HG02623 (cell line): ENCODE results near the gene NCBP1.
A peak's percentile ranks its signal among the peaks of the same experiment; 100 is the strongest.
"Not testable (repeated sequence)": the region's sequence is repeated elsewhere in the genome, so short reads cannot be mapped to it uniquely, and the experiment has no call there.

Experiments used
- ATAC-seq: cut with Tn5 transposase; IDR thresholded peaks from one replicate; pipeline ENCODE4 v1.9.1; 2021; ENCODE audit warnings: moderate library complexity; ENCODE audit not compliant: unreplicated experiment

Gene NCBP1

GRCh38 chr9:97668485-97668884, 34.9 kb downstream of the NCBP1 start:
- ATAC-seq = no peak

DNA sequence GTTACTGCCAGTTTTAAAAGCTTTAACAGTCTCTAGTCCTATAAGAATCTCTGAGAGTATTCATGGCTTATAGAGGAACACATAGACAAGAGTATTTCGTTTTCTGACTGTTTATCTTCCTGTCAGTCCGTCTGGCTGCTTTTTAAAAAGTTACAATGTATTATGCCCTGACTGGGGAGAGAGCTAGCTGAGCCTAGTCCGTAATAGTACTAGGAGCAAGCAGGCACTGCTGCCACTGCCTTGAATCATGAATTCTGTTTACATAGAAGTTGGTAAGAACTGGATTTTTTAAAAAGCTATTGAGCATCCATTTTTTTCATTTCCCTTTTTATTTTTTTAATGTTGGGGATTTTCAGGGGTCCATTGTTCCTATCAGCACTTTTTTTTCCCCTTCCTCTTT, 37.0 kb downstream of the NCBP1 start:
- no peak for ATAC-seq

GRCh38 chr9:97672403-97672802, 38.8 kb downstream of the NCBP1 start:
- no peak for ATAC-seq

- no peak for ATAC-seq
Measured at GRCh38 chr9:97673922-97674321, 40.3 kb downstream of the NCBP1 start.

DNA sequence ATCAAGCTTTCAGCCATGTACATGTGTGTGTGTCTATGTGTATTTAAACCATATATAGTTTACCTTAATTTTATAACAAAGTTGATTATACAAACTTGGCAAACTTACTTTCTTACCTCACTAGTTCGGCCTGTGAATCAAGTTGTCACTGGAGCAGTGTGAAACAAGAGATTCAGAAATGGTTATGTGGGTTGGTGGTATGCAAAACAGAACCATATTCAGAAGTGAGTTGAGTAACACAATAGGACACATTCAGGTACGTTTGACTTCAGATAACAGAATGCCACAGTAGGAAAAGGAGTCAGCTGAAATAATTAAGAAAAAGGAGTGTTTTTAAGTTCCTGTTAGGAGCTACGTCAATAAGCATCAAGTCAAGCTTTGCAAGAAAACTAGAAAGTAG, 42.0 kb downstream of the NCBP1 start:
- peak; percentile 63 for ATAC-seq

DNA sequence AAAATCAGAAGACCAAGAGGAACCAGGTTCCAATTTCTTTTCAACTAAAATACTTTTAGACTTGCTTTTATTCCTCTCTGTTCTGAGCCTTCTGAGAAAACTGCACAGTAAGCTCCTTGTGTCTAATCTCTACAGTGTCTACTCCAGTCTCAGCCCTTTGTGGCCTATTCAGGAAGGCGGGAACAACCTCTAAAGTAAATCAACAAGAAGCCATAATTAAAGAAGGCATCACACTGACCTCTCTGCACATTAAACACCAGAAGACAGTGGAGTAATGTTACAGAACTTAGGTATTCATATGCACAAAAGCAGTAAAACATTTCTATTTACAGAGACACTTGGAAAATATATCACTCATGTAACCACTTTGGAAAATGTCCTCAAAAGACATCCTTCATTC, 48.6 kb downstream of the NCBP1 start:
- ATAC-seq = no peak

- no peak for ATAC-seq
Measured at GRCh38 chr9:97688654-97689053, 55.0 kb downstream of the NCBP1 start.

GRCh38 chr9:97689401-97690180, 56.0 kb downstream of the NCBP1 start:
- no peak for ATAC-seq

GRCh38 chr9:97694769-97695168, 61.1 kb downstream of the NCBP1 start:
- no peak for ATAC-seq

- ATAC-seq = no peak
Measured at GRCh38 chr9:97695390-97695789, 61.8 kb downstream of the NCBP1 start.

DNA sequence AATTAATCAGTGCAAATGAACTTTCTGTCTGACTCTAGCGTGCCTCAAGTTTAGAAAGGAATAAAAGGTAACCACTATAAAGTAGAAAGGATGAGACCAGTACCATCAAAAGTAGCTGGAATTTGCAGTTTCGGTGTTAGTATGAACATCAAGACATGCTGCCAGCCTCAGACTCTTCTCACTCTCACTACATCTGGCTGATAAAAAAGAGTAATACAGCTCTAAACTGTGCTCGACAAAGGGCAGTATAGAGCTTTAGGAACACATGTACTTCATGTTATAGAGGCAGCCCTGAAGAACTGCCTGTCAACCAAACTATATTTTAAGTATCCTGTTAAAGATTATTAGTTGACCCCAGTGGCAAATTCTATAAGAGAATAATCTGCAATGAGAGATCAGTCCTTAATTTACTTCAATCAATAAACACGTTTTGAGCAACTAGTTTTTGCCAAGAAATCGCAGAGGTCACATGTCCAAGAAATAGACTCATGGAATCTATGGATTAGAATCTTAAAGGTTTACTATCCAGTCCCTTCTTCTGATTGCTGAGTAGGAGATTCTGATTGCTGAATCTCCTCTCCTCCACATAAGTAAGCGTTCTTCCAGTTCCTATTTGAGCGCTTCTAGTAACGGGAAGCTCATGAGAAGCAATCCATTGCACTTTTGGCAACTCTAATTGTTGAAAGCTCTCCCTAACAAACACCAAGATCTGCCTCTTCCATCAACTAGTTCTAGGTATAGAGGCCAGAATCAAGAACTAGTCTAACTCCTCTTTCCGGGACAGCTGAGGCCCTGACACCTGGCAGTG, 62.6 kb downstream of the NCBP1 start:
- ATAC-seq = peak; percentile 1

GRCh38 chr9:97696803-97697601, 63.4 kb downstream of the NCBP1 start, which contains the start of gene XPA:
Gene XPA, minus strand, starts transcription at chr9:97697340. Its CDS starts 48 bp downstream, at chr9:97697292.
- ATAC-seq = peak; percentile 85

DNA sequence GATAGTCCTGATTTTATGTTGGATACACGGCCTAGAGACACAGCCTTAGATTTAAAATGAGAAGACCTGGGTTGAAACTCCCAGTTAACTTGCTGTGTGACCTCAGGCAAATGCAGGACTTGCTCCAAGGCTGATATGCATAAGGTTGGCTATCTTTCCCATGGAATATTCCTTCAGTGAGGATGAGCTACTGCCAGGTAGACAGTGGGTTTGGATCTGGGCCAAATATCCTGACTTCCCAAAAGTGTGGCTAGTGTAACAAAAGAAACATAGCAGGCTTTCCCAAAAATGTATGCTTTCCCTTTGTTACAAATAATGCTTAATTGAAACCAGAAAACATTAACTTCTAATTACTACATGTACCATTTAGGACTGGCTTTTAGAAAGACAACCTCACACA, 64.2 kb downstream of the NCBP1 start:
- no peak for ATAC-seq

- ATAC-seq = no peak
Measured at GRCh38 chr9:97698865-97699264, 65.2 kb downstream of the NCBP1 start.

- ATAC-seq = not testable (repeated sequence)
Measured at GRCh38 chr9:97699281-97699680, 65.7 kb downstream of the NCBP1 start.

DNA sequence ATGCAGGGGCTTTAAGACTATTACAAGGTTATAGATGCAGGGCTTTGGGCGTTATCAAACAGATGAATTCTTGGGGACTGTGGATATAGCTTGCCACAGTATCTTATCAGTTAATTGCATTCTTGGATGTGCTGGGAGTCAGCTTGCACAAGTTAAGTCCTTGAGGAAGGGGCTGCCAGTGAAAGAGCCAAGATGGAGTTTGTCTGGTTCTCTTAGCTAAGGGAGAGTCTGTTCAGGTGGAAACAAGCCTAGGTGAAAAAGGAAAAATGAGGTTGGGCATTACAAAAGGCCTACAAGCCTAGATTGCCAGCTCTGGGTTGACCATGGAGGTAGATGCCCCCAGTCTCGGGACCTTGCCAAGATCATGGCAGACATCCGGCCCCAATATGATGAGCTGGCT, 66.2 kb downstream of the NCBP1 start:
- not testable (repeated sequence) for ATAC-seq

DNA sequence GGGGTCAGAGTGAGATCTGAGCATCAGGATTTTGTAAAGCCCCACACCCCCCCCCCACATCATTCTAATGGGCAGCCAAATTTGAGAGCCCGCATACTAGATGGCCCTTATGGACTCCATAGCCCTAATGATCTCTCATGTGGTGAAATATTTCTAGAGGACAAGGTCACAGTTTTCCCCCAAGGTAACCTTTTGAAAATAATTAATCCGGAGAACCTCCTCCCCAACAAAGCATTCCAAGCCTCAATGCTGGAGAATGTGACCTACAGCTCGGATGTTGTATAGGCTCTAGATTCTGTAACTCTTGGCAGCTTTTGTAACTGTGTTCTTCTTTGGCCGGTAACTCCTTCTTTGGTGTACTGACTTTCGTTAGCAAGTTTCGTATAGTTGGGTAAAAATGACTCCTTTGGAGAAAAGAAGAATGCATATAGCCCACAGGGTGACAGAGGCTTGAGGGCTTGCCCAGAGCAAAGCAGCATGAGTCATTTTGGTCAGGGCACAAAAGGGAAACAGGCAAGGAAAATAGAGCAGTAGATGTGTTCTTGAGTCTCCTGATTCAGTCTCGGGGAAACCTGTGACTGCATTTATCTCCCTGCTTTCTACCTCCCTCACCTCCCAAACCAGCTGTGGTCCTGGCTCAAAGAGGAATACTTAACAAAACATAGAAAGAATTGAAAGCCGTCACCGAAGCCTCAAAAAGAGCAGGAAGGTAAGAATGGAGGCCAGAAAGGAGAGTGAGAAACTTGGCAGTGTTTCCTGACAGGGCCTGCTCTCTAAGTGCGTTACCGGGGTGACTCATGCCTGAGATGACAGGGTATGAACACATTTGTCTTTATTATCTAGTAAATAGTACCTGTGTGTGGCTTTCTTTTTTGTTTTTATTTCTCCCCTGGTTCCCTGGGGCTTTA, 70.1 kb downstream of the NCBP1 start:
- no peak for ATAC-seq

GRCh38 chr9:97704345-97704677, 70.7 kb downstream of the NCBP1 start:
- ATAC-seq = no peak

DNA sequence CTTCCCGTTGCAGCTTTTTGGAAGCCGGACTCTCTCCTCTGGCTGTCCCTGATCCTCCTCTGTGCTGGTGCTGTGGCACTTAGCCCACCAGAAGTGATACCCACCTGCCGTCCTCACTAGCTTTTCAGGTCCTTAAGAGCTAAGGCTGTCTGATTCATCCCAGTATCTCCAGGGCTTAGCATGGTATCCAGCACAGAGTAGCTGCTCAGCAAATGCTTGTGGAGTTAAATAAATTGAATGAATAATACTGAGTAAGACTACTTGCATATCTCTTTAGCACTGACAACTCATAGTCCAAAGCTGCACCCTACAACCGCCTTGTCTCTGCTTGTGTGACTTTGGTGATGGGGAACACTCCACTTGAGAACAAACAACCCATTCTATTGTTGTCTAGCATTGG, 71.2 kb downstream of the NCBP1 start:
- ATAC-seq = no peak

- no peak for ATAC-seq
Measured at GRCh38 chr9:97705354-97705950, 71.8 kb downstream of the NCBP1 start.
